NCI-H2196 treated with DMSO at 0.1 percent for 48 hours (cell line): Measurements from ENCODE around the gene SPATA25.

Source experiments
- DNase-seq: peaks from one replicate; lab custom pipeline; 2025; ENCODE audit not compliant: unreplicated experiment; lab: John Stamatoyannopoulos, UW

SPATA25 gene

GRCh38 chr20:45841407-45842129 is 45.9 kb downstream of the SPATA25 start:
- DNase-seq, result no peak

GRCh38 chr20:45840700-45841198 is 46.7 kb downstream of the SPATA25 start:
- no peak for DNase-seq

GRCh38 chr20:45836841-45837240 is 50.6 kb downstream of the SPATA25 start:
- no peak for DNase-seq
